ENCODE results near the gene SLC9A1.

Gene SLC9A1

DNA sequence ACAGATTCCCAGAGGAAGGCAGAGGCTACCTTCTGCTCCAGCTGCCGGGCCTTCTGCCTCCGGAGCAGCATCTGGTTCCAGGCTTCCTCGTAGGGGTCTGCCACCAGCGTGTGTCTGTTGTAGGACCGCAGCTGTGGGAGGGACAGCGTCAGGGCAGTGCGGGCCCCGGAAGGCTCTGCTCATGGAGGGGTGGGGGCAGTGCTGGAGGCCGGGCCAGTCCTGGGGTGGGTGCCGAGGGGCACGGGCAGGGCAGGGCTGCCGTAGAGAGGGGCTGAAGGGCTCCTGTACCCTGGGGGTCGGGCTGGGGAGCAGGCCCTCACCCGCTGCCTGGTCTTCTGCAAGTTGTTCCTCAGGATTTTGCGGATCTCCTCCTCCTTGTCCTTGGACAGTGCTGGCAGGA lies 53.2 kb downstream of the SLC9A1 start:
- DNase-seq: no peak

GRCh38 chr1:27101054-27101491 lies 53.9 kb downstream of the SLC9A1 start:
- no peak for DNase-seq

DNA sequence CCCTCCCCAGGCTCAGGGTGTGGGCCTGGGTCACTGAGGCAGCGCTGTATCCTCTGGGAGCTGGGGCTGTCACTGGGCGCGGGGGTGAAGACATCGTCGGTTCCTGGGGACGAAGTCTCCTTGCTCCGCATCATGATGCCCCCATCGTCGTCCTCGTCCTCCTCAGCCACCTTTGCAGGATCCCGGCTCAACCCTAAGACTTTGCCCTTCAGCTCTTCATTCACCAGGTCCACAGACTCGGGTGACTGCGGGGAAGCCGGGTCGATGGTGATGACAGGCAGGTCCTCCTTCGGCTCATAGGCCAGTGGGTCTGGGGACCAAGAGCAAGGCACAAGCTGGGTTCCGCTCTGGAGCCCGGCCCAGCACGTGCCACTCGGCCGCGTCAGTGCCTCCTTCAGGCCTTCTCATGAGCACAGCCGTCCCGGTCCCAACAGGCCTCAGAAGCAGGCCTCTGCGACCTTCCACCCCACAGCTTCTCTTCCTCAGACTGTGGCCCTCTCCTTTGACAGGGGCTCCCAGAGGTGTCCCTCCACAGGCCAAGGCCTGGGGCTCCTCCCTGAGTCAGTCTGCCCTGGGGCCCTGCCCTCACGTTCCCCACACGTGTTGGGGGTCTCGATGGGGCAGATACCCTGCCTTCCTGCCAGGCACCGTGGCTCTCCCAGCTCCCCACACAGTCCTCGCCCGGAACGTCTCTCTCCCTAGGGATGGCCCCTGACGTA lies 54.4 kb downstream of the SLC9A1 start:
- no peak for DNase-seq

- peak; percentile 14 for DNase-seq
Observed at GRCh38 chr1:27099587-27100334, 55.2 kb downstream of the SLC9A1 start.

DNA sequence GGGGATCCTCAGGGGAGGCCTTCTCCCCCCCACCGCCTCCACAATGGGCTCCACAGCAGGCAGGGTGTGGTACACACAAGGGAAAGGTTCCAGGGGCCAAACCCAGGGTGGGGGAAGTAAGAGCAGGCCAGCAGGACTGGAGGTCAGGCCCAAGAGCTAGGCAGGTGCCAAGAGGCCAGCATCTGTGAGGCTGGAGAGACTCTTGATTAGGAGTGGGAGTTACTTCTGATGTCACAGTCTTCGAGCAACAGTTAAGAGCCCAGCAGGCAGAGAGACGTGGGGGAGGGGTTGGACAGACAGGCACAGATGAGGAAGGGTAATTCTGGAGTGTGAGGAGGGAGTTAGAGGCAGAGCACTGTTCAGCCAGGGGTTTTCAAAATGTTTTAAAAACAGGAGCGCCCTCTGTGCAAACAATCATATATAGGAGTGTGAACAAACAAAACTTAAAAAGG lies 55.8 kb downstream of the SLC9A1 start:
- no peak for DNase-seq

GRCh38 chr1:27098431-27099134 lies 56.3 kb downstream of the SLC9A1 start:
- no peak for DNase-seq

DNA sequence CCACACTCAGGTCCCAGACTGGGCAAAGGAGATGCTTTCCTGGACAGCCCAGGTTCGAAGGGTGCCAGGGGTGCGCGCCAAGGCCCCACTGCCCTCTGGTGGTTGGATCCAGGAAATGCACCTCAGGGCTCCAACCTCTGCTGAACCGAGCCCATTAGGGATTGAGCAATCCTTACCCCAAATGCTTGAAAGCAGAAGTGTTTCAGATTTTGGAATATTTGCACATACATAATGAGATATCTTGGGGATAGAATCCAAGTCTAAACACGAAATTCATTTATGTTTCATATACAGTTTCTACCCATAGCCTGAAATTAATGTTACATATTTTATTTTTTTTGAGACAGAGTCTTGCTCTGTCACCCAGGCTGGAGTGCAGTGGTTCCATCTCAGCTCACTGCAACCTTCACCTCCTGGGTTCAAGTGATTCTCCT lies 57.4 kb downstream of the SLC9A1 start:
- DNase-seq: peak; percentile 69

GRCh38 chr1:27095576-27095975 lies 59.3 kb downstream of the SLC9A1 start:
- no peak for DNase-seq

DNA sequence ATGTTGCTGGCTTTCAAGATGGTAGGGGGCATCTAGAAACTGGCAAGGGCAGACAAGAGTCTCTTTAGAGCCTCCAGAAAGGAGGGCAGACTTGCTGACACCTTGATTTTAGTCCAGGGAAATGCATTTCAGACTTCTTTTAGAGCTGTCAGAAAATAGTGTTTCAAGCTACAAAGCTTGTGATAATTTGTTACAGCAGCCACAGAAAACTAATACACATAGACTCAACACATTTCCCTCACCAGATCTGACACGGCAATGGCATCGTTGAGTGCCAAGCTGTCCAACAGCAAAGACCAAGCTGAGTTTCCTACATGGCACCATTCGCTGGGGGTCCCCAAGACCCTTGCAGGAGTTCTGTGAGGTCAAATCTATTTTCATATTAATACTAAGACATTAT lies 62.0 kb downstream of the SLC9A1 start:
- no peak for DNase-seq

- no peak for DNase-seq
Observed at GRCh38 chr1:27090911-27091310, 64.0 kb downstream of the SLC9A1 start.

DNA sequence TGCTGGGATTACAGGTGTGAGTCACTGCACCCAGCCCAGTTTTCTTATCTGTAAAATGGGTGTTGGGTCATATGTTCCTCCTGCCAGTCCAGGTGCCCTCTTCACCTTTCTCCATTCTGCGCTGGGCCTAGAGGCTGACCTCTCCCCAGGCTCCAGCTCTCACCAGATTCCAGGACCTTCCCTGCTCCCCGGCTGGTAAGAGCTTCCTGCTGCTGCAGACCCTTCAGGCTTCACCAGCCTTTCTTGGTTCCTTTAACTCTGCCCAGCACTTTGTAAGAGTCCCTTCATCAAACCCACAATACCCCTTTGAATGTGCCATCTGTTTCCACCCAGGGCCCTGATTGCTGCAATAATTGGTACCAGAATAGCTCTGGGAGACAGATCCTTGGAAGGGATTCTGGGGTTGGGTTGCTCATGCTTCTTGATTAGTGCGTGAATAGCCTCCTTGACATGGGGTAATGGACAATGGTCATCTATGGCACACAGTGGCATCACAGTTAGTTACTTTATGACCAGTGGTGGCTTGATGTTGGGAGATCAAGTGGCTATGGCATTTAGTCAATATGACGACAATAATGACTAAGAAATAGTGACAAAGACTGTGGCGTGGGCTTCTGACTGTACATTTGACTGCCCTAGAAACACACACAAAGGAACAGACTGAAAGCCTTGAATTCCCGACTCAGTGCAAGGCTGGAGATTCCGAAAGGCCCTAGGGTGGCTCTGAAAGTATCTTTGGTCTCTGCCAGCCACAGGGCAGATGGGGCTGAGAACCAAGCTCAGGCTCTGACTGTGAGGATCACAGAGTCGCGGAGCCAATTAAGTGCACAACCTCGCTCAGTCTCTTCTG lies 67.3 kb downstream of the SLC9A1 start:
- DNase-seq: no peak

DNA sequence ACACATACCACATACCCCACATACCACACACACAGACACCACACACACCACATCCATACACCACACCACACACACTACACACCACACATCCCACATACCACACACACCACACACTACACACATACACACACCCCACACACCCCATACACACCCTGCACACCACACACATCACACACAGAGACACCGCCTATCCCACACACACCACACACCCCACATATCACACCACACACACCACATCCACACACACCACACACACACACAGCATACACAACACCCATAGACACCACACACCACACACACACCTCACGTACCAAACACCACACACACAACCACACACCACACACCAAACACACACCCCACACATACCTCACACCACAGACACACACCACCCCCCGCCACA lies 68.3 kb downstream of the SLC9A1 start:
- no peak for DNase-seq

- no peak for DNase-seq
Observed at GRCh38 chr1:27086026-27086425, 68.9 kb downstream of the SLC9A1 start.

DNA sequence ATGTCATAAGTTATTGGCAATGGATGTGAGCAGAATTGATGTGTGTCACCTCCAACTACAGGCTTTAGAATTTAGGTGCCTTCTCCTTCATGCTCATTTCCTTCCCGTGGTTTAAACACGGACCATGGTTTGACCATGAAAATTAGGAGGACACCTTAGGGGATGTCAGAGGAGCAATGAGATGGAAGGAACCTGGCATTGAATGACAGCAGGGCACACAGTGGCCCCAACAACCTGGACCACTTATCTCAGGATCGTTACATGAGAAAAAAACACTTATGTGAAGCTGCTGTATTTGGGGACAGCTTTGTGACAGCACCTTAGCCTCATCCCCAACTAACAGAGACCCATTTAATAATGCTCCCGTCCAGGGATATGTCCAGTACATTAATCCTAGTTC lies 70.8 kb downstream of the SLC9A1 start:
- no peak for DNase-seq

DNA sequence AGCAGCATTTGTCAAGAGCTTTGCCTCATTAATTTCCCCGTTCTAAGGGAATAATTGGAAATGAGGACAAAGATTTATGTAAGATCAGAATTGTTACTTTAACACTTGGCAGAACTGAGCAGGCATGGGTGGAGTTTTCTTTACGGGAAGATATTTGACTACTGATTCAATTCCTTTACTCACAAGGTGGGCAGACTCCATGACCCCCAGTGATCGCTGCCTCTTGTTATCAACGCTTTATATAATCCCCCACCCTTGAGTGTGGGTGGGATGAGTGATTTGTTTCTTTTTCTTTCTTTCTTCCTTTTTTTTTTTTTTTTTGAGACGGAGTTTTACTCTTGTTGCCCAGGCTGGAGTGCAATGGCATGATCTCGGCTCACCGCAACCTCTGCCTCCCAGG lies 77.0 kb downstream of the SLC9A1 start:
- DNase-seq: no peak

- no peak for DNase-seq
Observed at GRCh38 chr1:27076803-27077202, 78.1 kb downstream of the SLC9A1 start.

DNA sequence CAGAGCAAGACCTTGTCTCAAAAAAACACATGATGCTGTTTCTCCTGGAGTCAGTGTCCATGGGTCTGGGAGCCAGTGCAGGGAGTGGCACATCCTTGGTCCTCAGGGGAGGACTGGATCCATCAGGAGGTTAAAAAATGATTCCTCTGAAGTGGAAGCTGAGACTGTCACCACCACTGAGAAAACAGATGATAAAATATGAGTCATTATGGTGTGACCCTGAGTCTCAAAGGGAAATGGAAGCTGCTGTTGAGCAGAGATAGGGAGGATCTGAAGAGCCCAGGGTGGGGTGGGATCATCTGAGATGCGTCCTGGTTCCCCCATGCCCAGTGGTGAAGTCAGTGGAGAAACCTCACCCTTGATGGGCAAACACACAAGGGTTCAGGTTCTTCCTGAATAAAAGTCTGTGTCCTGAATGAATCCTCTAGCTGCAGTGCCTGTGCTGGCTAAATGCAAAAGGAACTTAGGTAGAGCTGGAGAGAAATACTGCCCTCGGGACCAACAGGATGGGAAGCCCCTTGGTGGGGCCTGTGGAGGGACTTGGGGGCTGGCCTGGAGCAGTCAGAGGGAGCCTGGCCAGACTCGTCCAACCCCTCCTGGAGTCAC lies 80.6 kb downstream of the SLC9A1 start:
- no peak for DNase-seq

GRCh38 chr1:27071049-27071416 lies 83.9 kb downstream of the SLC9A1 start:
- DNase-seq: no peak

- DNase-seq: no peak
Observed at GRCh38 chr1:27070390-27071048, 84.4 kb downstream of the SLC9A1 start.

GRCh38 chr1:27068922-27069321 lies 86.0 kb downstream of the SLC9A1 start:
- no peak for DNase-seq

DNA sequence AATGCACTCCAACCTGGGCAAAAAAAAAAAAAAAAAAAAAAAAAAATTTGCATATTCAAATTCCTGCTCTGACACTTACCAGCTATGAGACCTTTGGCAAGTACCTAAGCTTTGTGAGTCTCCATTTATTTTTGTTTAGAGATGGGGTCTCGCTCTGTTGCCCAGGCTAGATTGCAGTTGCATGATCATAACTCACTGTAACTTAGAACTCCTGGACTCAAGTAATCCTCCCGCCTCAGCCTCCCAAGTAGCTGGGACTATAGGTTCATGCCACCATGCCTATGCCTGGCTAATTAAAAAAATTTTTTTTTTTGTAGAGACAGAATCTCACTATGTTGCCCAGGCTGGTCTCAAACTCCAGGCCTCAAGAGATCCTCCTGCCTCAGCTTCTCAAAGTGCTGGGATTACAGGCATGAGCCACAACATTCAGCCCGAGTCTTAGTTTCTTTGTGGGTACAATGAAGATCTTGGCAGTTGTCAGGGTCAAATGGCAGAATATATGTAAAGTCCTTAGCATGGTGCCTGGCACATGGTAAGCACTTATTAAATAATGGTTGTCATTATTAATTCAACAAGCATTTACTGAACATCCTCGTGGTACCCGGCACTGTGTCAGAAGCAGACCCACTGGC lies 88.8 kb downstream of the SLC9A1 start:
- DNase-seq: no peak
